Measurements from ENCODE around the gene TECPR1. TPM values are rescaled to one million over a fixed set of nuclear protein-coding genes. Genes with fewer than 3 reads are reported as not detected.

TECPR1 gene
- total and polyA plus RNA-seq, 2 of the 4 experiments (the other 2 are of a cell fraction), result 11.5 to 14.7 TPM

- Histone ChIP-seq H2AFZ (replicated peaks; ENCODE audit: low read length, poor library complexity) (peak overlapping the region; percentile 80), H3K14ac (replicated peaks; ENCODE audit: low read depth, low read length) (peak overlapping the region; percentile 86), H3K4me1 (ENCODE audit: control insufficient read depth, insufficient read depth, low read length) (peaks cover 43% of the 10 kb centered on the region), H2BK15ac (ENCODE audit: low read depth, low read length) (no peak overlapping the region; the same call in 2 of the 3 replicates), H3K36me3 (ENCODE audit: control insufficient read depth, insufficient read depth, low read length) (peaks cover 18% of the 10 kb centered on the region; the same call in 1 of the 2 replicates), H2BK120ac (ENCODE audit: low read depth, low read length) (peak overlapping the region; percentile 66; the same call in 1 of the 2 replicates), H3K27me3 (ENCODE audit: control insufficient read depth, insufficient read depth, low read length) (no peaks in the 10 kb centered on the region), H3K9ac (ENCODE audit: low read depth, low read length) (peak overlapping the region; percentile 94), H4K91ac (ENCODE audit: insufficient read depth, low read depth, low read length) (peak overlapping the region; percentile 85), H4K5ac (ENCODE audit: low read depth, low read length) (peak overlapping the region; percentile 61), H3K79me1 (ENCODE audit: low read depth in 1 of 2, low read length in 2 of 2) (peaks cover 12 to 54% of the 10 kb centered on the region in 2 experiments; a peak in 3 of 4 replicates), H2BK20ac (ENCODE audit: low read depth, low read length) (0 out of 2 replicates have a peak overlapping the region, but pooled peaks have one; percentile 8), H3K23ac (ENCODE audit: low read depth, low read length) (peak overlapping the region; percentile 79; the same call in 1 of the 2 replicates), H3K9me1 (ENCODE audit: insufficient read depth, low read length) (peaks cover 17% of the 10 kb centered on the region), H2BK5ac (ENCODE audit: low read depth, low read length, poor library complexity, severe bottlenecking) (peak overlapping the region; percentile 83), H3K9me3 (ENCODE audit: control insufficient read depth, insufficient read depth, low read length) (no peaks in the 10 kb centered on the region), H3K56ac (ENCODE audit: extremely low read depth, insufficient read depth, low read length) (peak overlapping the region; percentile 79; the same call in 1 of the 2 replicates), H3K27ac (ENCODE audit: insufficient read depth, low read length) (peak overlapping the region; percentile 91), H2AK9ac (replicated peaks; ENCODE audit: low read depth, low read length, poor library complexity) (peak overlapping the region; percentile 99), H3K4me2 (ENCODE audit: low read depth, low read length) (peak overlapping the region; percentile 97), H3K4me3 (ENCODE audit: insufficient read depth, low read depth, low read length) (peak overlapping the region; percentile 88), H2AK5ac (ENCODE audit: low read depth, low read length) (peak overlapping the region; percentile 97), H3K4ac (ENCODE audit: low read depth, low read length) (peak overlapping the region; percentile 92), H4K8ac (ENCODE audit: low read depth in 2 of 2, low read length in 2 of 2) (peak overlapping the region; percentile 12 to 46; a peak in 2 of 4 replicates), H4K20me1 (ENCODE audit: insufficient read depth, low read length) (peaks cover 48% of the 10 kb centered on the region), H3K18ac (ENCODE audit: low read depth, low read length) (peak overlapping the region; percentile 31; the same call in 1 of the 2 replicates)
- TF ChIP-seq MAZ (IDR thresholded peaks at IDR 0.05; ENCODE audit: borderline replicate concordance, low read depth, low read length) (no peak), ELK1 (IDR thresholded peaks at IDR 0.05; ENCODE audit: borderline replicate concordance, low read depth, low read length) (no peak), RFX5 (IDR thresholded peaks at IDR 0.05; ENCODE audit: low read depth, low read length) (no peak), CEBPB (IDR thresholded peaks at IDR 0.05; ENCODE audit: low read depth, low read length) (no peak), NFE2L2 (IDR thresholded peaks at IDR 0.05; ENCODE audit: low read depth, low read length) (no peak), SMC3 (IDR thresholded peaks at IDR 0.05; ENCODE audit: low read depth, low read length) (no peak), BHLHE40 (IDR thresholded peaks at IDR 0.05; ENCODE audit: low read depth, low read length) (no peak), MXI1 (IDR thresholded peaks at IDR 0.05; ENCODE audit: borderline replicate concordance, low read depth, low read length) (no peak), FOS (IDR thresholded peaks at IDR 0.05; ENCODE audit: low read depth, low read length) (no peak), RCOR1 (IDR thresholded peaks at IDR 0.05; ENCODE audit: insufficient replicate concordance, low read length) (no peak), CTCF (conservative IDR thresholded peaks at IDR 0.05; ENCODE audit: low read depth, low read length) (no peak), RAD21 (IDR thresholded peaks at IDR 0.05; ENCODE audit: low read length) (no peak), POLR2A (IDR thresholded peaks at IDR 0.05; ENCODE audit: low read depth, low read length) (no peak), MAFK (IDR thresholded peaks at IDR 0.05; ENCODE audit: low read depth, low read length) (no peak), CHD1 (IDR thresholded peaks at IDR 0.05; ENCODE audit: low read depth, low read length) (no peak), USF2 (IDR thresholded peaks at IDR 0.05; ENCODE audit: low read depth, low read length) (no peak)
- BruUV-seq (replicated peaks), result no TSS peak
- in situ Hi-C loops (cut with MboI; ENCODE audit: low sequenced_read_pairs) (no loop called here), intact Hi-C loops (cut with micrococcal nuclease) (no loop called here), dilution Hi-C loops (cut with HindIII; ENCODE audit: low sequenced_read_pairs, unreplicated experiment) (no loop called here)
- WGBS, 2 experiments (ENCODE audit: extremely low coverage in 2 of 2, insufficient read length in 1 of 2), result 50% methylated on average over 9 of the region's 16 CpGs; no CpG with 5 or more reads in 1 of the 2 experiments
- ChIA-PET CTCF (interaction anchor here (0.8 kb wide), 1 partner anchor 16 kb away, joined by 3 read pairs; no protein-coding TSS in a partner anchor), POLR2A (ENCODE audit: unreplicated experiment) (no interaction called here)
- DNase-seq, result no peak
- no peak for ATAC-seq (ENCODE audit: low read depth)
These were observed 30.7 kb upstream of the TECPR1 start for GRCh38 chr7:98282703-98283102.

All from IMR-90 (cell line).